ENCODE results near the gene RTN4. TPM values are rescaled to one million over a fixed set of nuclear protein-coding genes. Genes with fewer than 3 reads are reported as not detected.

The RTN4 gene
- total RNA-seq, 1 experiment from 2014 or later: 394 TPM

DNA sequence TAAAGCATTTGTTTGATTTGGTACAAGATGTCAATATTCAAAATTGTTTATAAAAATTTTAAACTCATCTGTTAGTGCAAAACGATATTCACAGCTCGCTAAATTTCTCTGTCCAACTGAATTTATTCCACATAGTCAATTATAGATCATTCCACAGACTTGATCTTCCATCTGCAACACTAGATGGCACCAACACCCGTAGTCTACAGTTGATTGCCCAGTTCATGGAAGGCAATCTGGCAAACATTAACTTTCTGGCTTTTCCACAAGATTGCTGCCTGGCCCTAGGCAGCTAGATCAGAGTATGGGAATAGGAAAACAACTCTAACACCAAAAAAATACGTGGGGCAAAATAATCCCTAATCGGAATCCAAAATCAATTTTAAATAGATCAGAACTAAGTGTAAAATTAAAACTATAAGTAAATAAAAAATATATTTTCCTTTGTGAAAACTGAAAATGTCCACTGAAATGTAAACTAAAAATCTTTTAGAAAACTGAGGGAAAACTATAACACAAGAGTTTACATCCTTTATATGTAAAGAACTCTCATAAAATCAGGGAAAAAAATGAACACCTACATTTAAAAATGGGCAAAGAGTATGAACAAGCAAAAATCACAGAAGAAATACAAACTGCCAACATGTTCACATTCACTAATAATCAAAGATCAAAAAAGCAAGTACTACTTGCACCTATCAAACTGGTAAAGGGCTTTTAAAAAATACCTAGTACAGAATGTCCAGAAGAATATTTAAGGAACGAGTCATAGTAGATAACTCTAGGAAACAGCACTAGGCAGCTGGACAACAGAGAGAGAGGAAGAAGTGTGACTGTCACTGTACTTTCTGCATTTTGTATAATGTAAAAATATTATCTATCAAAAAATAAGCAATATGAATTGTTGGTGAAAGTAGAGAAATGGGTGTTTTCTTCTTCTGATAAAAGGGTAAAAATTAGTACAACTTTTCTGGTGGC is 35.0 kb downstream of the RTN4 start:
- H3K9me3 Mint-ChIP-seq (ENCODE audit: low read depth, unreplicated experiment): no peaks in the 10 kb centered on the region
- H3K36me3 Mint-ChIP-seq (ENCODE audit: insufficient read depth, unreplicated experiment): peaks cover 28% of the 10 kb centered on the region
- peak overlapping the region; percentile 45 for H3K4me3 Mint-ChIP-seq (ENCODE audit: low read depth, unreplicated experiment)
- TF ChIP-seq, protein P1, sequence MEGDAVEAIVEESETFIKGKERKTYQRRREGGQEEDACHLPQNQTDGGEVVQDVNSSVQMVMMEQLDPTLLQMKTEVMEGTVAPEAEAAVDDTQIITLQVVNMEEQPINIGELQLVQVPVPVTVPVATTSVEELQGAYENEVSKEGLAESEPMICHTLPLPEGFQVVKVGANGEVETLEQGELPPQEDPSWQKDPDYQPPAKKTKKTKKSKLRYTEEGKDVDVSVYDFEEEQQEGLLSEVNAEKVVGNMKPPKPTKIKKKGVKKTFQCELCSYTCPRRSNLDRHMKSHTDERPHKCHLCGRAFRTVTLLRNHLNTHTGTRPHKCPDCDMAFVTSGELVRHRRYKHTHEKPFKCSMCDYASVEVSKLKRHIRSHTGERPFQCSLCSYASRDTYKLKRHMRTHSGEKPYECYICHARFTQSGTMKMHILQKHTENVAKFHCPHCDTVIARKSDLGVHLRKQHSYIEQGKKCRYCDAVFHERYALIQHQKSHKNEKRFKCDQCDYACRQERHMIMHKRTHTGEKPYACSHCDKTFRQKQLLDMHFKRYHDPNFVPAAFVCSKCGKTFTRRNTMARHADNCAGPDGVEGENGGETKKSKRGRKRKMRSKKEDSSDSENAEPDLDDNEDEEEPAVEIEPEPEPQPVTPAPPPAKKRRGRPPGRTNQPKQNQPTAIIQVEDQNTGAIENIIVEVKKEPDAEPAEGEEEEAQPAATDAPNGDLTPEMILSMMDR (IDR thresholded peaks at IDR 0.05; ENCODE audit: unreplicated experiment): peak; percentile 56
- H3K27me3 Mint-ChIP-seq (ENCODE audit: unreplicated experiment): no peaks in the 10 kb centered on the region
- peak; percentile 62 for DNase-seq
- H3K27ac Mint-ChIP-seq (ENCODE audit: unreplicated experiment): peak overlapping the region; percentile 37
- peaks cover 59% of the 10 kb centered on the region for H3K4me1 Mint-ChIP-seq (ENCODE audit: low read depth, unreplicated experiment)
- BruUV-seq (replicated peaks): no TSS peak
- CTCF ChIA-PET: interaction anchor here (0.7 to 5.3 kb wide), 8 partner anchors 33 to 161 kb away, joined by 3 to 36 read pairs (median 6); partner anchors contain the start of gene RTN4
- intact Hi-C loops (cut with micrococcal nuclease; ENCODE audit: unreplicated experiment): loop anchor here (1.0 to 2.0 kb wide), 3 partner anchors 32 to 153 kb away; no protein-coding TSS in a partner anchor

DNA sequence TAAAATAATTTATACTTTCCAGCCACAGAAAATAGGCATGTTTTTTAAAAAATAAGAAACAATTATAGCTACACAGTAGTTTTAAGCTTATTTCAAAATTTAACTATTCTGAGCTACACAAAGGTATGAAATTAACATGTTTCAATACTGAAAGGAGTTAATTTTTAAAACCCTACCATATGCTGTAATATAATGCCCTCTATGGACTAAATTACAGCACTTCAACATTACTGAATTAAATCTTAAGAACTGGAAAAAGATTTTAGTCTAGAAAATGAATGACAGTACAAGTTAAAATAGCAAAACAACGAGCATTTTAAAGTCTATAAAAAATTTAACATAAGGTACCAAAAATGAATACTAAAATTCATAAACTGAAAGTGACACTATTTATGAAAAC is 36.3 kb downstream of the RTN4 start:
- Mint-ChIP-seq H3K27ac (ENCODE audit: unreplicated experiment) (no peak overlapping the region), H3K4me3 (ENCODE audit: low read depth, unreplicated experiment) (no peak overlapping the region), H3K36me3 (ENCODE audit: insufficient read depth, unreplicated experiment) (peaks cover 29% of the 10 kb centered on the region), H3K27me3 (ENCODE audit: unreplicated experiment) (no peaks in the 10 kb centered on the region), H3K4me1 (ENCODE audit: low read depth, unreplicated experiment) (peaks cover 52% of the 10 kb centered on the region), H3K9me3 (ENCODE audit: low read depth, unreplicated experiment) (no peaks in the 10 kb centered on the region)
- TF ChIP-seq, protein P1 (IDR thresholded peaks at IDR 0.05; ENCODE audit: unreplicated experiment): no peak
- intact Hi-C loops (cut with micrococcal nuclease; ENCODE audit: unreplicated experiment): loop anchor here (2.0 kb wide), 3 partner anchors 33 to 907 kb away; no protein-coding TSS in a partner anchor
- CTCF ChIA-PET: interaction anchor here (0.6 to 5.3 kb wide), 5 partner anchors 23 to 172 kb away, joined by 3 to 36 read pairs (median 9); partner anchors contain the start of gene RTN4
- DNase-seq: no peak
- no TSS peak for BruUV-seq (replicated peaks)

DNA sequence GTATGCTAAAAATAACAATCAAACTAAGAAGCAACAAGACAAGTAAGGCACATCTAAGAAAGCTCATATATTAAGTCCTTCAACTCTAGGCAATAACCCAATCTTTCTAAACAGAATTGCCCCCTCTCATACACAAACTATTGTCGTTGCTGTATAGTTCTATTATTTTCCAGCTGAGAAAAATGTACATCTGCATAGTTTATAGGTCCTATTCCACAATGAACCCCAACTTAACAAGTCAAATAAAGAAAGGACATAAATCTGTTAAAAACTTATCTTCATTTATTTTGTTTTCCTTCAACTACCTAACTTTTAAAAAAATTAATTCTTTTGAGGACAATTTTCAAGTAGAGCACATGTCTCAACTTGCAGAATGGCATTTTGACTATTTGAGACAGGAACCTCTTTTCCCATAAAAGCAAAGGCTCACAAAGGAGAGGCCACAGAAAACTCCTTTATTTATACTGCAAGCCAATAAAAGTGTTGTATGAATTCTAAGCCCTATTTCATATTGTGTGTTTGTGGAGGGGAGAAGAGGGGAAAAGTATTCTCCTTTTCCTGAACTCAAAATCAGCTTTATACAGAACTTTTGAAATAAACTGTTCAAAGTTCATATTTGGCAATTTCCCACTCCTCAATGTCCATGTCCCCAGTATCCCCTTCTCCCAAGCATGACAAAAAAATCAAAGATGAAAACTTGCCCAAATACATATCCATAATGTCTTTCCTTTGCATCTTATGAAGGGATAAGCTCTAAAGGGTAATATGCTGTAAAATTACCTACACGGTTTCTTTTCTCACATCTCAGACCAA is 37.4 kb downstream of the RTN4 start:
- intact Hi-C loops (cut with micrococcal nuclease; ENCODE audit: unreplicated experiment): loop anchor here (2.0 kb wide), 1 partner anchor 906 kb away; no protein-coding TSS in a partner anchor
- peak overlapping the region; percentile 60 for H3K4me3 Mint-ChIP-seq (ENCODE audit: low read depth, unreplicated experiment)
- H3K9me3 Mint-ChIP-seq (ENCODE audit: low read depth, unreplicated experiment): no peaks in the 10 kb centered on the region
- peaks cover 24% of the 10 kb centered on the region for H3K36me3 Mint-ChIP-seq (ENCODE audit: insufficient read depth, unreplicated experiment)
- peaks cover 47% of the 10 kb centered on the region for H3K4me1 Mint-ChIP-seq (ENCODE audit: low read depth, unreplicated experiment)
- CTCF ChIA-PET: interaction anchor here (0.6 to 5.3 kb wide), 7 partner anchors 34 to 208 kb away, joined by 3 to 36 read pairs (median 4); partner anchors contain the start of gene RTN4
- no TSS peak for BruUV-seq (replicated peaks)
- TF ChIP-seq, protein P1 (IDR thresholded peaks at IDR 0.05; ENCODE audit: unreplicated experiment): no peak
- no peak for DNase-seq
- H3K27me3 Mint-ChIP-seq (ENCODE audit: unreplicated experiment): no peaks in the 10 kb centered on the region
- H3K27ac Mint-ChIP-seq (ENCODE audit: unreplicated experiment): peak overlapping the region; percentile 90
